GM21717 (cell line): Measurements from ENCODE around the gene YLPM1.

Experiments used
- ATAC-seq: cut with Tn5 transposase; IDR thresholded peaks from one replicate; pipeline ENCODE4 v1.9.1; 2021; ENCODE audit warnings: mild to moderate bottlenecking, moderate library complexity; ENCODE audit not compliant: unreplicated experiment

Gene YLPM1

DNA sequence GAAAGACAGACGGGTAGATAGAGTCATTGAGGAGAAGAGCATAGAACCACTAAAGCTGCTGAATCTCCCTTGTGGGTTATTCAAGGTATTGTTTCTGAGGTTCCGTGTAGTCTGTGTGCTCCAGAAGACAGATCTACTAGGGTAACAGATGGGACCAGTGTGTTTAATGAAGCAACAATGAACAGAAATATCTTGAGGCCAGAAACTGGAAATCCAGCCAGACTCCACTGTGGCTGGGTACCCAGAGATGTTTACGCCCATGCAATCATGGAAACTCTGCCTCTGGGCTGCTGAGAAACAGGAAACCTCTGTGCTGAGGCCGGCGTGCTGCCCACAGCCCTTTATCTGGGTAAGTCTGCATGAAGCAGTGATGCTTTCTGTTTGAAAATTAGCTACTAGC, 104.6 kb downstream of the YLPM1 start:
- ATAC-seq = no peak

DNA sequence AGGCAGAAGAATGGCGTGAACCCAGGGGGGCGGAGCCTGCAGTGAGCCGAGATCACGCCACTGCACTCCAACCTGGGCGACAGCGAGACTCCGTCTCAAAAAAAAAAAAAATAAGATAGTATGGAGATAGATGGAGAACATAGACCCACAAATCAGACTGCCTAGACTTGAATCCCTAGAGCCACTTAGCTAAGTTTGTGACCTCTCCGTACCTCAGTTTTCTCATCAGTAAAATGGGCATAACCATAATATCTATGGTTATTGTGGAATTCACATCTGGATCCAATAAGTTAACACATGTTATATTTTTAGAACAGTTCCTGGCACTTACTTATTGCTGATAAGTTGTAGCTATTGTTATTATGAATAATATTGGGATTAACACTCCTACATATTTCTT, 105.6 kb downstream of the YLPM1 start:
- ATAC-seq = no peak

DNA sequence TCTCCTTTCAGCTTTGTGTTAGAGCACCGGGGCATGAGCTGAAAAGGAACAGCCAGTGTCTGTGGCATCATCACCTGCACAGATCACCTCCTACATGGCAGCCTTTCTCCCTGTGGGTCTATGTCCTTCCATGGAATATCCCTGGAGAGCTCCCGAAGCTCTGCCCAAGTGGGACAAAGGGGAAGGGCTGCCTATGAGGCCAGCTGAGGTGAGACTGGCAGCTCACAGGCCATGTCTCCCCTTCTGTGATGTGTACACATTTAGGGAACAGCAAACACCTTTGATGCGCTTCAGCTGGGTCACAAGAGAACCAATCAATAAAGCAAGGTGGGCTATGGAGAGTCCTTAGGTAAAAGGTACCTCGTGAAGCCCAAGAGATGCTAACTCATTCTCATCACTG, 108.7 kb downstream of the YLPM1 start:
- ATAC-seq = no peak

DNA sequence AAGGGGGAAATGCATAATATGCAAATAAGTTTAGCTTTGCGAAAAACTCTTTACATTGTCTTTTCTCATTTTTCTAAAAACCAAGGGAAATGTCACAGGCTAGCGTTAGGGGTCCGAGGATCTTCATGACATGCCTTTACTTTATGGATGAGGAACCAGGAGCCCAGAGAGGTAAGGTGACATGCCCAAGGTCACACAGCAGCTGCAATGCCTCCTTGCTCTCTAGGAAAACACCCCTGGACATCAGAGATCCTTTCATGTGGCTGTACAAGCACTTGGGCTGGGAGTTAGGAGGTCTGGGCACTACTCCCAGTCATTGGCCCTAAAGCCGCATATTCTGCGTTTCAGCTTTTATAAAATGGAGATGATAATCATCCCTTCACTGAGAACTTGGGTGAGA, 112.1 kb downstream of the YLPM1 start:
- ATAC-seq = no peak

DNA sequence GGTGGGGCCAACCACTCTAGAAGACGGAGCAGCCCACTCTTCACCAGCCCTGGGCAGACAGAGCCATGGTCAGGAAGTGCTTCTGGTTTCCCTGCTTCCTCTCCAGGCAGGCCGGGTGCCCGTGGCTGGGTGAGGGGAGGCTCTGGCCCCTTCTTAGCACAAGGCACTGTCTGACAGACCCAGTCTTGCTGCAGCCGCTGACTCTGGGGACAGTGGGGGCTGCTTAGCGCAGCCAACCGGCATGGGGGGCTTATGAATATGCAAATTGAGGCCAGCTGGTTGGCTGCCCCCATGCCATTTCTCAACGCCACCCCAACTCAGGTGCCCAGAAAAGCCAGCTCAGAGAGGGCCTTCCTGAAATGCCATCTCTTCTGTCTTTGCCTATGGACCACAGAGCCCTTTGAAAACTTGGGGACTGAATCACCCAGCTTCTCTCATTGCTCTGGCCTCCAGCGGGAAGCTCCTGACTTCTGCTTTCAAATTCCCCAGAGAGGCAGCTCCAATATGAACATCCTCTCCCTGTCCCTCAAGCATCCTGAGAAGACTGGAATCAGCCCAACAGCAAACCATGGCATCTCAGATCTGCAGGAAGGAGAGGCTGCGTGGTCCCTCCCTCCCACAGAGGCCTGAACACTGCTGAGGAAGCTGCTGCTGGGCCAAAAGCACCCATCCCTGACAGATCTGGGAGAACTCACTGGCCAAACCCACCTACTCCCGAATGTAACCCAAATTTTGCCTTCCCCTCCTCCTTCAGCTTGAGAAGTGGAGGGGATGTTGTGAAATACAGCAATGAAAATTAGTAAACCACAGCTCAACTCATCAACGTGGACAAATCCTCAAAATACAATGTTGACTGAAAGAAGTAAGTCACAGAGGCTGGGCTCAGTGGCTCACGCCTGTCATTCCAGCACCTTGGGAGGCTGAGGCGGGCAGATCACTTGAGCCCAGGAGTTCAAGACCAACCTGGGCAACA, 113.1 kb downstream of the YLPM1 start, which contains the start of gene PROX2:
PROX2 (minus strand) TSS at position 205 of the 973 bp plus-strand sequence. CDS start 12,311 bp downstream, outside the sequence.
- no peak for ATAC-seq

DNA sequence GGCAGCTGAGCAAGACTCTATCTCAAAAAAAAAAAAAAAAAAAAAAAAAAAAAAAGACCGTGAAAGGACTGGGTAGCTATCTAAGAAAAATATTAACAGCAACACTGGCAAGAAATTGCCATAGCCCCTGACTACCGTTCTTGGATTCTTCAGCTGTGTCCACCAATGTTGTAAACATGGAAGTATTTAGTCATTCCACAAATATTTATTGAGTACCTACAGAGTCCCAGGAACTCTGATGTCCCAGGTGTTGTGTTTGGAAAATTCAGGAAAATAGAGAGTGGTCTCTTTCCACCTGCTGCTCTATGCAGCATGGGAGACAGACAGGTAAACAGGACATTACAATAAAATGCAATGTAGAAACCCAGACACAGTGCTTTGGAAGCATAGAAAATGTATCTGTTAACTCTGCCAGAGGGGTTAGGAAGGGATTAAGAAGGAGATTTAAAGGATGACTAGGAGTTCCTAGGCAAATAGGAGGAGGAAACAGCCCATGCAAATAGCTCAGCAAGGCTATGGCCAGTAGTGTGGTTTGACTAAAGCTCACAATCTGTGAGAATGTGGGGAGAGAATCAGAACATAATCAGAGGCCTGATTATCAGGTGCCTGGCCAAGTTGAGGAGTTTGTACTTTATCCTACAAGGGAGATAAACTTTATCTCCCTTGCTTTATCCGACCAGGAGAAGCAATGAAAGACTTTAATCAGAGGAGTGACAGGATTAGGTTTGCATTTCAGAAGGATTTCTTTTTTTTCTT, 116.5 kb downstream of the YLPM1 start:
- no peak for ATAC-seq

DNA sequence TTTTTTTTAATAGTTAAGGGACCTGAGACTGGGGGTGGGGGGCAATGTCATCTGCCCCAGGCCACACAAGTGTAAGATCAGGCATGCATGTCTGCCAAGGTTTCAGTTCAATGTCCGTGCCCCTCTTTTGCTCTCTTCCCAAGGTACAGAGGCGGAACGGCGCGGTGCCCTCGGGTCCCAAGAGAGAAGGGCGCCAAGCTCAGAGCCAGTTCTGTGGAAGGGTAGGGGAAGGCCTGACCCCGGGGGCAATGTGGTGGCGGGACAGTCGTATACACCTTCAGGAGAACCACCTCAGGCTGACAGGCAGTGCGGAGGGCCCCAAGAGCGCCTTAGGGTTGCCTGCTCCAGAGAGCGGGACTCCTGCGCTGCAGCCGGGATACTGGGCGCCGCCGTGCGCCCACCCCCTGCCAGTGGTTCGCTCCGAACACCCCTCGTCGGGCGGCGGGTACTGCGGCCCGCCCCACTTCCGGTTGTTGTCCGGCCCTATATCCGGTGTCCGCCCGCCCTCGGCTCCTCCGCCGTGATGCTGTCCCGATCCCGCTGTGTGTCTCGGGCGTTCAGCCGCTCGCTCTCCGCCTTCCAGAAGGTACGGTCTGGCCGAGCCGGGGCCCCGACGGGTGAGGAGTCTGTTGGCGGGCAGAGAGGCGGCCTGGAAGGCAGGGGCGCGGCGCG, 118.5 kb downstream of the YLPM1 start, which contains the start of gene DLST:
DLST (plus strand) TSS at position 486 of the 672 bp plus-strand sequence; CDS start at position 524, 38 bp downstream.
- ATAC-seq = peak; percentile 87

DNA sequence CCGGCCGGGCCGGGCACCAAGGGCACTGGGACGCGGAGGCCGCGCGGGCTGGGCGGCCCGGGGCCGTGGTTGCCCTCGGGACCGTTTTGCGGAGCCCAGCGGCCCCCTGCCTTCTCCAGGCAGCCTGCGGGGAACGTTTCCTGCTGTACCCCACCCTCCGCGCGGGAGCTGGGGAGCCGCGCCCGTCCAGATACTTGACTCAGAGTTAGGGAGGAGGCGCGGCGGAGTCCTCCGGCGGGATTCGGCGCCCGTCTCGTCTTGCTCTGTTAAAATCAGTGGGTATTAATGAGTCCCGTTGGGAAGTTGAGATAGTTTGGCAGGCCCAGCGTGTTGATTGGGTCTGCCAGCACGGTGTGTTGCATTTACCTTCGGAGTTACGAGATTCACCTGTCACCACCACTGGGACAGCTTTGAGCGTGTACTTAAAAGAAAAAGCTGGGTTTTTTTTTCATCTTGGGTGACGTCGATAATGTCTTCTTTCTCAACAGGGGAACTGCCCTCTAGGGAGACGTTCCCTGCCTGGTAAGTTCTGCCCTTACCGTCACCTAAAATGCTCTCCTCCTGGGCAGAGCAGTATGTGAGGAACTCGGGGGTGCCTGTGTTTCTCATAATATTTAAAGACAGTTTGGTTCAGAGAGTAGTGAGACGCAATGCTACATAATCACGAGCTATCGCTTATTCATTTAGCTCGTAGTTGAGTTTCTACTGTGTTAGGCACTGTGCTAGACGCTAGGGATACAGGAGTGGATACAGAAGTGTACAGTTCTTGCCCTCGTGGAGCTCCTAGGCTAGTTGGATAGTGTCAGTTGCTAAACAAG, 119.2 kb downstream of the YLPM1 start:
- peak; percentile 38 for ATAC-seq
